ENCODE measurements around the gene JARID2.

- TF ChIP-seq, protein P1, sequence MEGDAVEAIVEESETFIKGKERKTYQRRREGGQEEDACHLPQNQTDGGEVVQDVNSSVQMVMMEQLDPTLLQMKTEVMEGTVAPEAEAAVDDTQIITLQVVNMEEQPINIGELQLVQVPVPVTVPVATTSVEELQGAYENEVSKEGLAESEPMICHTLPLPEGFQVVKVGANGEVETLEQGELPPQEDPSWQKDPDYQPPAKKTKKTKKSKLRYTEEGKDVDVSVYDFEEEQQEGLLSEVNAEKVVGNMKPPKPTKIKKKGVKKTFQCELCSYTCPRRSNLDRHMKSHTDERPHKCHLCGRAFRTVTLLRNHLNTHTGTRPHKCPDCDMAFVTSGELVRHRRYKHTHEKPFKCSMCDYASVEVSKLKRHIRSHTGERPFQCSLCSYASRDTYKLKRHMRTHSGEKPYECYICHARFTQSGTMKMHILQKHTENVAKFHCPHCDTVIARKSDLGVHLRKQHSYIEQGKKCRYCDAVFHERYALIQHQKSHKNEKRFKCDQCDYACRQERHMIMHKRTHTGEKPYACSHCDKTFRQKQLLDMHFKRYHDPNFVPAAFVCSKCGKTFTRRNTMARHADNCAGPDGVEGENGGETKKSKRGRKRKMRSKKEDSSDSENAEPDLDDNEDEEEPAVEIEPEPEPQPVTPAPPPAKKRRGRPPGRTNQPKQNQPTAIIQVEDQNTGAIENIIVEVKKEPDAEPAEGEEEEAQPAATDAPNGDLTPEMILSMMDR (IDR thresholded peaks at IDR 0.05), result no peak
- TF ChIP-seq EZH2 (IDR thresholded peaks at IDR 0.05), result no peak
Measured at GRCh38 chr6:15266423-15266996, 20.6 kb downstream of the JARID2 start.
